Activated CD4-positive, alpha-beta T cell treated with anti-CD3 and anti-CD28 coated beads, Interleukin-10, Interleukin-2, amounts not matched to agents 100 ng/mL and 50 ng/mL, durations not matched to agents 16 hours and 8 hours (primary cell): ENCODE measurements around the gene RBBP8NL.

Experiments used
- DNase-seq: peaks from one replicate; pipeline ENCODE4 v3.0.0-alpha.2; 2020

Gene RBBP8NL, protein sequence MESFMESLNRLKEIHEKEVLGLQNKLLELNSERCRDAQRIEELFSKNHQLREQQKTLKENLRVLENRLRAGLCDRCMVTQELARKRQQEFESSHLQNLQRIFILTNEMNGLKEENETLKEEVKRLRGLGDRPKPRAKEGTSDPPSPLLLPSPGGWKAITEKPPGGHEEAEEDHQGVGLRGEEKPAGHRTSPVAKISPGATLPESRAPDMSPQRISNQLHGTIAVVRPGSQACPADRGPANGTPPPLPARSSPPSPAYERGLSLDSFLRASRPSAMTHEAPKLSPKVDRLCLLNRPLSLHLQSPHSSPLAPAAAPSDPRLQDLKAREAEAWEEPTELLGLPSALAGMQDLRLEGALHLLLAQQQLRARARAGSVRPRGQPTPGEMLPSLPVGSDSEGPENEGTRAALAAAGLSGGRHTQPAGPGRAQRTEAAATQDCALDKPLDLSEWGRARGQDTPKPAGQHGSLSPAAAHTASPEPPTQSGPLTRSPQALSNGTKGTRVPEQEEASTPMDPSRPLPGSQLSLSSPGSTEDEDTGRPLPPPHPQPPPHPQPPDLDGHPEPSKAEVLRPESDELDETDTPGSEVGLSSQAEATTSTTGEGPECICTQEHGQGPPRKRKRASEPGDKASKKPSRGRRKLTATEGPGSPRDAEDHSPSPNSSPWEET

DNA sequence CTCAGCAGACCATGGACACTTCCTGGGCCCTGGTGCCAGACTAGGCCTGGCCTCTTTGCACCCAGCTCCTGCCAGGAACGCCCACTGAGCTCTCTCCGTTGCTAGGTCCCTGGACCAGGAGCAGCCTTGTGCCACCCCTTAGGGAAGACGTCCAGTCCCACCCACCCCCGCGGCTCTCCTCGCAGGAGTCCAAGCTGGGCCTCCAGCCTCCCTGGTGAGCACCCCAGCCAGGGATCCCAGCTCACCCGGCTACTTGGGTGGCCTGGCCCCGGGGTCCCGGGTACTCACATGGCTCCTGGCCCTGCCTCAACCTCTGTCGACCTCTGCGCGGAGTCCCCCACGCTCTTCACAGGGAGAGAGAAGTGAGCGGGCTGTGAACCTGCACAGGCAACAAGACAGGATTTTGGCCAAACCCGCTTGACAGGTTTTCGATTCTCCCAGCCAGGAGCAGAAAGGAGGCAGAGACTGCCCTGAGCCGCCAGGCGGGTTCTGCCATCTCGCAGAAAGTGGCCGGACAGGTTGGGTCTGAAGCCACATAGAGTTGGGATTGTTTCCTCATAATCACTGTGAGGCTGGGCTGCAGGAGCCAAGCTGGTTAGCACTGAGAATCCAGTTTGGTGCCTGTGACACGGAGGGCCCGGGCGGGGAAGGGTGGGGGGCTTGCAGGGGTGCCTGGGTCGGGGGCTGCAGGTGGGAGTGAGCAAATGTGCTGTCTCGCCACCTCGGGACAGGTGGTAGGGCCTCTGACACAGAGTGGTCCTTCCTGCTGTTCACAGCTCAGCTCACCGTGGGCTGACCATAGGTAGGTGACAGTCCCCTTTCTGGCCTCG lies at the start of gene RBBP8NL:
Gene RBBP8NL (minus strand): TSS at position 368 of the 830 bp plus-strand sequence. CDS start 7,892 bp downstream, outside the sequence.
- no peak for DNase-seq

DNA sequence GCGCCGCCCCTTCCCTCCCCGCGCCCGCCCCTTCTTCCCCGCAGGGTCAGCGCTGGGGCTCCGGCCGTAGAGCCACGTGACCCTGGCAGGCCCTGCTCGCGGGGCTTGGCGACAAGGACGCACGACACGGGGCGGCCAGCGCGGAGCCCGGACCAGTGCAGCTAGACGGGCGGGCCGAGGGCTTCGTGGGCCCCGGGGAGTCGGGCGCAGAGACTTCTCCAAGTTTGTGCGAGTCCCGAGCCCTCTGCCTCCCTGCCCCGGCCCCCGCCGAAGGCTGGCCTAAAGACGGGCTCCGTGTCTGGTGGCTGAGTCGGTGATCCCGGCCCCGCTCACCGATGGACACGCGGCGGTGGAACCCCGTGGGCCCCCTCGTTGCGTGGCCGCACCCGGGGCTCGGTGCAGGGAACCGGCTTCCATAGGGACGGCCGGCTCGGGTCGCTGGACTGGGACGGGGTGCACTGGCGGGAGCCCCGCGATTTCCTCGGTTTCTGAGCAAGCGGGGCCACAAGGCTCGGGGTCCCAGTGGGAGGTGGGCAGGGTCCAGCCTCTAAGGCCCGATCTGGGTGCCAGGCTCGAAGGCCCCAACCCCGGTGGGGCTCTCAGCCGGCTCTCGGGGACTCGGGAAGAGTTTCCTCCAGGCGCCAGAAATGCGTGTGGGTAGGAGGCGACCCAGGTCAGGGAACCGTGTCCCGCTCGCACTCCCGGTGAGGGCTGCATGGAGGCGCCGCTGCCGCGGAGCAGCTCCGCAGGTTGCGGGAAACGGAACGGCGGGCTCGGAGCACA lies 48.9 kb upstream of the RBBP8NL start:
- DNase-seq = no peak

DNA sequence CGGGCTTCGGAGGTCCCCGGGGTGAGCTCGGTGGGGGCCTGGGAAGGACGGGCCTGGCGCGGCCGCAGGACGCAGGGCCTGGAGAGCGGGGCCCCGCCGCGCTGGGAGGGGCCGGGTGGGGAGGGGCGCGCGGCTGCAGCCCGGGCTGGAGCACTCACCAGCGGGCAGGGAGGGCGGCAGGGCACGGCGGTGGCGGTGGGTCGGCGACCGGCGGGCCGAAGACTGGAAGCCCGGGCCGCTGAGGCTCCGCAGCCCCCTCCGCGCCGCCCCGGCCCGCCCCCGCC lies 48.4 kb upstream of the RBBP8NL start, which contains the start of gene GATA5:
Gene GATA5 (minus strand): TSS at position 224 of the 284 bp plus-strand sequence. CDS start 474 bp downstream, outside the sequence.
- DNase-seq = no peak

DNA sequence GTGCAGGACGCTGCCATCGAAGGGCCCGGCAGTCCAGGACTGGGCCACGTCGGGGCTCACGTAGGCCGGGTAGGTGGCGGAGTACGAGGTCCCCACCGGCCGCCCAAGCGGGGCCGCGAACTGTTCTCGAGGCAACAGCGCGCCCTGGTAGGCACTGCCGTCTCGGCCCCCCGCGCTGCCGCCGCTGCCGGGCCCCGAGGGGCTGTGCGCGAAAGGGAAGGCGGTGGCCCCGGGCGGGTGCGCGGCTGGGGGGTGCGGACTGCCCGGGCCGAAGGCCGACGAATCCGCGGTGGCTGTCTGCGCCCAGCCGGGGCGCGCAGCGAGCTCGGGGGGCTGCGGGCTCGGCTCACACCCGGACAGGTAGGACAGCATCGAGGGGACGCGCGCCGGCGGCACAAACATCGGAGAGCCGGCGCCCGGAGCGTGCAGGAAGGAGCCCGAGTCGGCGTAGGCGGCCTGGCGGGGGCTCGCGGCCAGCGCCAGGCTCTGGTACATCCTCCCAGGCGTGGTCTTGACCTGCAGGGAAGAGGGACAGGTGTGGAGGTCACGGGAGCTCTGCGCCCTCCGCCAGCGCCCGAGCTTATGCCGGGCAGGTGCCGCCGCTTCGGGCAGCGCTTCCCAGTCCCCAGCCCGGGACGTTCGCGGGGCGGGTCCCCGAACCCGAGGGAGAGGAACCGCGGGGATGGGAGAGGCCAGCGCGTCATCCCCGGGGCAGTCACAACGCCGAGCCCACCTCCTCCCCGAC lies 47.9 kb upstream of the RBBP8NL start:
- DNase-seq = no peak

DNA sequence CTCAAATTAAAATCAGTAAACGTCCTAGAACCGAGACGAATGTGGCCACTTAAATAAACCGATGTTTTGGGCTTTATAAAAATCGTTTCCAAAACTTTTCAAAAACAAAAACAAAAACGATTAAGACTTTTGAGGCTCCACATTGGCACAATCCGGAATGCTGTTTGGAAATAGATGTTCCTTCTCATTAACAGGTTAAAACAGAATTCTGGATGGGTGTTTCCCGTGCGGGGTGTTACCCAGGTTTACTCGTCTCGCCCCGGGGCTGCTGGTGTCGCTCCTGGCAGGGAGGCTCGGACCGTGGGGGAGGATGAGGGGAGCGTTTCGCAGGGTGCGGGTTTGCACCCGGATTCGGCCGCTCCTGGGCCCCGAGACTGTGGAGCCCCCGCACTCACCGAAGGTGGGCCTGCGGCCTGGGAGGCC lies 47.3 kb upstream of the RBBP8NL start:
- DNase-seq = no peak

DNA sequence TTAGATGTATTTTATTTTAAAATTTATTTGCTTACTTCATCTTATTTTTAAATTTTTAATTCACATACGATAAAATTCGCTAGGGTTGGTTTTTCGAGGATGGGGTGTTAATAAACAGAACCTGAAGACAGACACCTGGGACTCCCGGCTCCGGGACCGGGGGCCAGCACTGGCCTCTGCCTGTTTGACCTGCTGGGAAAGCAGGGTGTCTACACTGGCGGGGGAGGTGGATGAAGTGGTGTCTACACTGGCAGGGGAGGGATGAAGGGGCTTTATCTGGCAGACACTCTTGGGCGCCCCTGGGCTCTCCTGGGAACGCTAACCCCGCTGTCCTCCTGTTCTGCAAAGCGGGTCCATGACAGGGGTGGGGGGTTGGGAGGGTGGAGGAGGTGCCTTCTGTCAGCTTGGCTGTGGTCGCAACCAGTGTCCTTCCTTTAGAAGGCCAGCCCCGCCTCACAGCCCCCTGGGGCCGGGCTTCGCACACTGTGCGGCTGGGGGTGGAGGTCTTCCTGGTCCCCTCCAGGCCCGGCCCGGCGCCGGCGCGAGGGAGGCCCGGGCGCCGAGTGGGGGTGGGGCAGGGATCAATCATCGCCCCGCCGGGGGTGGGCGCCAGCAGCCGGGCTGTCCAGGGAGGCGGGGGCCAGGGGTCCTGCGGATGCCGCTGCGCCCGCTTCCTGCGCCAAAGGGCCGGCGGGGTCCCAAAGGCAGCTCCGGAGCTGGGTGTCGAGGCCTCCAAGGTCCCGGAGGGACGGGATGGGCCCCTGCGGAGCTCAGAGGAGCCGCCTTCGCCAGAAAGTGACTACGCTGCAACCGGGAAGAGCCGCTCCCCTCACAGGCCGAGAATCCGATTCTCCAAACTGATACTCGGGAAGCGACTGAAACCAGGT lies 46.6 kb upstream of the RBBP8NL start:
- DNase-seq = no peak

DNA sequence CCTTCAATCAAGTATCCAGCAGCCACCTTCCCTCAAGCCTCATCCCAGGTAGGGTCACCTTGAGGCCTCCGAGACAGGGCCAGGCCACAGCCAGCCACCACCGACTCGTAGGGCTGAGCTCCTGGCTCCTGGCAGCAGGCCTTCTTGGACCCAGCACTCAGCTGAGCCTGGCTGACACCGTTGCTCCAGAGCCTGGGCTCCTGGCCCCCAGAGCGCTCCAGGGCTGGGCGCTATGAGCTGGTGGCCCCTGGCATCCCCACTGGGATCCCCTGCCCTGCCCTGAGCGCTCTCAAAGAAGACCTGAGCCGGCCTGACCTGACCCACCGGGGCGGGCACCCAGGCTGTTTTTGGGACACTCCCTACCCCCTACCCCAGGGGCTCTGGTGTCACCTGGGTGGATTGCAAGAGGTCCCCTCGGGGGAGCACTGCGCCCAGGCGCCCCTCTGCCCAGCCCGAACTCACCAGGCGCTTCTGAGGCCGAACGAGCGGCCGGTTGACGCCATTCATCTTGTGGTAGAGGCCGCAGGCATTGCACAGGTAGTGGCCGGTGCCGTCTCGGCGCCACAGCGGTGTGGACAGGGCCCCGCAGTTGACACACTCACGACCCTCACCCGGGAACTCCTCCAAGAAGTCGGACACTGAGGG lies 45.7 kb upstream of the RBBP8NL start:
- no peak for DNase-seq

DNA sequence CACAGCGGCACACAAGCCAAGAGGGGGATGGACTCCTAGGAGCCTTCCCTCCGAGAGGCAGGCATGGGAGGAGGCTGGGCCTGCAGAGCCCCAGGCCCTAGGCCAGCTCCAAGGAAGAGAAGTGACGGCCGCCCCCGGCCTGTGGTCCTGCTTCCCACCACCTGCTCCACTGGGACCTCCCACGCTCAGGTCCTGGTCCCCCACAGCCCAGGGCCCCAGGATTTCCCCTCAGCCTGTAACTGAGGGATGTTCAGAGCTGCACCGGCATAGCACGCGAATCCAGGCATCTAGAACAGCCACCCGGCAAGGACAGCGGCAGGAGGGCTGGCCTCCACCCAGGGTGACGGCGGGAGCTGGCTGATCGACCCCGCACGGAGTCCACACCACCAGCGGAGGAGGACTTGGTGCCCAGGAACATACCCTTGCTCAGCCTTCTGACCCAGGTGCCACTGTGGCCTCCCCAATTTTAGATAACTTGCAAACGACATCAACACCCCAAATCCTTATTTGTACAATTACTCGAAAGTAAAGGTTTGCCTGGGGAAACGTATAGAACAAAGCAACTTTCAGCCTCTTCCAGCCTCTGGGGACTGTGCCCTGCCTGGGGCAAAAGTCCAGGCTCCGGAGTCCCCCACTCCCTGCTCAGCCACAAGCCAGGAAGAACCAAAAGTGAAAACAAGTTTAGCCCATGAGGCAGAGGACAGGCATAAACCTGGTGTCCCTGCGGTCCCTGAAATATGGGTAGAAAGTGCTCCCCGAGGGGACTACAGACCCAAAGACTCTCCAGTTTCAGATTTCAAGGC lies 45.0 kb upstream of the RBBP8NL start:
- no peak for DNase-seq

DNA sequence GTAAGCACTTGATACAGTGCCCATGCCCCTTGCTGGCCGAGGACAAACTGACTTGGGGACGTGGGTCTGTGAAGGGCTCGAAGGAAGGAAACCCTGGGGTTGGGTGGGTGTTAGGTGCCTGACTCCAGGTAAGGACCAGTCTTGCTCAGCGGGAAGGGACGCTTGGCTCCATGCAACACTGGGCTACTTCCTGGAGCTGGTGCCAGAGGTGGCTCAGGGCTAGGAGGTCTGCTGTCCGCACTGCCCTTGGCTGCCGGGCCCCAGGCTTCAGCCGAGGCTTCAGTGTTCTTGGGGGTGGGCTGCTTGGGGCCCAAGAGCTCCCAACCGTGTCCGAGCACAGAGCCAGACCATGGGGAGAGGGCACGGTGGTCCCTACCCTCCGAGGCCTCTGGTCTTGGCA lies 43.1 kb upstream of the RBBP8NL start:
- no peak for DNase-seq

DNA sequence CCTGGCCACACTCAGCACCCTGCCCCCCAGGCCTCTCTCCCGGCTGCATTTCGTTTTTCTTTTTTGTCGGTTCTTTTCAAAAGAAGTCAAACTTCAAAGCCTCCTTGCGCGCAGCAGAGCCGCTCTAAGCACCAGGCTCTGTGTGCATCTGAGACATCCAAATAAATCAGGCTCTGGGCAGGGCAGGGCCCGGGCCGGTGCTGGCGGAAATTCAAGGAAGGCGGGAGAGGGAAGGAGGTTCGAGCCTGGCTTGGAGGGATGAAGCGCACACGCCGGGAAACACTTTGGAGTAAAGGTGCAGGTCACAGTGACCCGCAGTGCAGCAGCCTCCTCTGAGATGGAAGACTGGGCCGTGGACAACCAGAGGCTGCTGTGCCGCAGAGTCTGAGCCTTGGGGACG lies 42.7 kb upstream of the RBBP8NL start:
- no peak for DNase-seq

DNA sequence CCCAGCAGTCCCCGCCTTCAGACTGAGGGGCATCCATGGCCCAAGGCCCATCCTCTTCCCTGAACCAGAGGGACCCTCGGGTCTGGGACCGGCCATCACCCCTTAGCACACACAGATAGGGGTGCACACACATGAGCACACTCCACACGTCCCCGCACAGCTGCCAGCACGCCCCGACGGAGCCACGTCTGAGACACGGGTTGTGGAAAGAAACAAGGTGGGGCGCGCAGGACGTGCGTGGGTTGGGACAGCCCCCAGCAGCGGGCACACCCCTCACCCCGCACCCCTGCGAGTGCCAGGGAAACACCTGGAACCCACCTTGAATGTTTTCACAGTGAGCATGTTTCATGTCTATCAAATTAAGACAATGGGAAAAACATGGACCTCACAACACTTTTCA lies 42.0 kb upstream of the RBBP8NL start:
- no peak for DNase-seq

DNA sequence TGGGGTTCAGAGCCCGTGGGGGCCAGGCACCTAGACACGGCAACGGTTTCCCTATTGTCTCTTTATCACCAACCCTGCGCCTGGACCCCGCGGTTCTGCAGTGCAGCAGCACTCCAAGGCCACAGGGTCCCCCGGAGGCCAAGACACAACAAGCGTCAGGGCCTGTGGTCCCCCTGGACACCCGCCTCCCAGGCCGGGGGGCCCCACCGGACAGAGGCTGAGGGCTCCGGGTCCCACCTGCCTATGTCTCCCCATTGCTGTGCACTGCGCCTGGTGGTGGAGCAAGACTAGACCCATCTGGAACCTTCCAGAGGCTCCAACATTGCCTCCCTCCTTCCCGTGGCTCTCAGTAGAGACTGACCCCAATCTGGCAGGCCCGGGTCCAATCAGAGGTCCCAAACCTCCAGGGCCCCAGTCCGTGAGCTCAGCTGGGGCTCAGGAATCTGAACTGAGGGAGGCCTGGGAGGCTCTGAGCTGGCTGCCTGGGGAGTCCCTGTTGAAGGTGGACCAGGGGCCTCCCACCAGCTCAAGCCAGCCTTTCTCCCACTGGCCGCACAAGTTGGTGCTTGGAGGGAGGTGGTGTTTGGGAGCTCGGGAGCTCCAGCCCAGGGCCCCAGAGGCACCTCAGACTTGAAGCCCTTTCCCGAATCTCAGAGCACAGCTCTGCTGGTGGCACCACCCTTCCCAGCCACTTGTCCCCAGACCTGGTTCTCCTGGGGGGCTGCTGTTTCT lies 39.6 kb upstream of the RBBP8NL start:
- DNase-seq = no peak

DNA sequence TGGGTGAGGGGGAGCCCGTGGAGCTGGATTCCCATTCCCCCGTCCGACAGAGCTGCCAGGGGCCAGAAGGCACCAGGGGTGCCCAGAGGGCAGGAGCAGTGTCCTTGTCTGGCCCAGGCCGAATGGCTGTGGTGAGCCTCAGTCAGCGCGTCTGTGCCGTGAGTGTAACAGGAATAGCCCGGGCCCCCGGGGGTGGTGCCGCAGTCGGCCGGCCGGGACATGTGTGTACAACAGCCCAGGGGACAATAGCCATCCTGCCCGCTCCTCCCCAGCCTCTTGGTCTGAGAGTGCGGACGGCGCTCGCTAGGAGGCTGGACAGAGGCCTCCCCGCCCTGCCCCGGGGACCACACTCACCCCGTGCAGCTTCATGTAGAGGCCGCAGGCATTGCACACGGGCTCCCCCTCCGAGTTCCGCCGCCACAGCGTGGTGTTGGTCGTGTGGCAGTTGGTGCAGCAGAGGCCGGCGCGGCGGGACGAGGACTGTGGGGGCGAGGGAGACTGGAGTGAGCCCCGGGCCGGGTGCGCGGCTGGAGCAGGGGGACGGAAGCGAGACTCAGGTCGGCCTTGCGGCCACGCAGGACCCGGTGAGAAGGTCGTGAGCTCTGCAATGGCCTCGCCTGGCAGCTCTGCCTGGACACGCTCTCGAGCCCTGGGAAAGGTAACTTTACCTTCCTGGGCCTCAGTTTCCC lies 38.9 kb upstream of the RBBP8NL start:
- no peak for DNase-seq

DNA sequence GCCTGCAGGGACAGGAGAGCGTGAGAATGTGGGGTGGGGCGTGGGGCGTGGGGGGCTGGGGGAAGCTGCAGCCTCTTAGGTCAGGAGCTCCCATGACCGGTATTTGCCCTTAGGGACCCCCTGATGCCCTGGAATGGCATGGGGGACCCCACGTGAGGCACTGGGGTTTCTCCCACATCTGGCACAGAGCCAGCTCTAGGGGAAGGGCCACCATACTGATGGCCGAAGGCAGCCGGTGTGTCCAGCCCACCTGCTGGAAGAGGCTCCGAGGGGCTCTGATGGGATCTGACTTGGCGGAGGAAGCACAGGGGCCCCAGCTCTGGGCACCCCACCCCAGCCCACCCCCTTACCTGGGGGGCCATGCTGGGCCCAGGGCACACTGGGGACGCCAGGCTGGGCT lies 37.7 kb upstream of the RBBP8NL start:
- no peak for DNase-seq

DNA sequence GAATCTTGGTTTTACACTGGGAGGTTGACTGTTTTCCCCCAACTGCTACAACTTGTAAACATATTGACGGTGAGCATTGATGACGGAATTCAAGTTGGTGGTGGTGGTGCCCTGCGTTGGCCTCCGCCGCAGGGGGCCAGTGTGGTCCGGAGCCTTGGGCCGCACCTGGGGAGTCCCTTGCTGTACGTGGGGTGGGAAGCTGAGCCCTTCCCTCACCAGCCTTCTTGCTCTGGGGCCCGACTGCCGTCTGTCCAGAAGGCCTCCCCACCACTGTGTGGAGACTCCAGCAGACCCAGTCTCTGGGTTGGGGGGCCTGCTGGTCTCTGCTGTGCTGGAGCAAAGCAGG lies 37.1 kb upstream of the RBBP8NL start:
- DNase-seq = no peak

DNA sequence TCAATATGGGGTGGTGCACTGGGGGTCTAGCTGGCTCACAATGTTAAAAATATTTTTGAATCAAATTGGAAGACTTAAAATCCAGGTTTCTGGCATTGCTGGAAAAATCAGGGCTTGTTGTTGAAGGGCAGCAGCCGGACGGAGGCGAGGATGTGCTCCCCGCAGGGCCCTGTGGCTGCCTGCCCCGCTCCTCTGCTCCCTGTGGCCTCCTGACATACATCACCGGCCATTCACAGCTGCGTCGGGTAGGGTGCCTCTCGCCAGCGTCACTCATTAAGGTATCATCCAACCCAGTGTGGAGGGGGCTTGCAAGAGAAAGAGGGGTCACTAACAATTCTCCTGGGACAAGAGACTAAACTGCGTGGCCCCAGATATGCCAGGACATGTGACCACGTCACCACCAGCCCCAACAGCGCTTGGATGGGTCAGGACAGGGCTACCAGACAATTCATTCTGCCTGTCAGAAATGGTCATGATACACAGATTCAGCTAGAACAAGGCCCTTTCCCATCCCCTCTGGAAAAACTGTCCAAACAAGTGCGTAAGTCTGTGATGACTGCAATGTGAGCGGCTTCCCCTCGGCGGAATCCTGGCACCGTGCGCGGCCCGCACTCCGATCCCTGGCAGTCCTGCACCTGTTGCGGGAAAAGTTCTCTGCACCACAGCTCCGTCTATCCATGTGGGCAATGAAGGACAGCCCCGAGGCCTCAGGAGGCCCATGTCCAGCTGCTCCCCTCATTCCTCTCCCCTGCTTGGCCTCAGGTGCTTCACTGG lies 36.5 kb upstream of the RBBP8NL start:
- no peak for DNase-seq

DNA sequence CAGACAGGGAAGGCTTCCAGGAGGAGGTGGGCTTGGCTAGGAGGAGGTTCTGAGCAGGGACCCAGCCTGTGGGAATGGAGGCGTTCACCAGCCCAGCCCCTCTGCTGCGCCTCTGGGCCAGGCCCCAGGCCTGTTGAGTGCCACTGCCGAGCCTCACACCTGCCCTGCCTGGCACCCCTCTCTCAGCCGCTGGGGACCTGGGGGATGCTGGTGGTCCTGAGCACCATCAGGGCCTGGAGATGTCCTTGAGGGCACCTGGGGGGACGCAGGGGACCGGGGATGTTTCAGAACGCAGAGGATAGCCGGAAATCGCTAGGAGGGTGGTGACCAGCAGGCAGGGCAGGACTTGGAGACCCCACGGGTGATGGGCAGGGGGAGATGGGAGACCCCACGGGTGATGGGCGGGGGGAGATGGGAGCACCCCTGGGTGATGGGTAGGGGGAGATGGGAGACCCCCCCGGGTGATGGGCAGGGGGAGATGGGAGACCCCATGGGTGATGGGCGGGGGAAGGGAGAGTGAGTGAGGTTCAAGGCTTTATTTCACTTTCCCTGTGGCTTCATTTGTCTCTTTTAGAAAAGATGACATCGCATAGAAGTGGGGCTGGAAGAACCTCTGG lies 35.7 kb upstream of the RBBP8NL start:
- DNase-seq = no peak
